ENCODE measurements around the gene ANKRD52. TPM values are rescaled to one million over a fixed set of nuclear protein-coding genes. Genes with fewer than 3 reads are reported as not detected.

Gene ANKRD52
- total RNA-seq, 1 experiment from 2014 or later = 56.6 TPM

DNA sequence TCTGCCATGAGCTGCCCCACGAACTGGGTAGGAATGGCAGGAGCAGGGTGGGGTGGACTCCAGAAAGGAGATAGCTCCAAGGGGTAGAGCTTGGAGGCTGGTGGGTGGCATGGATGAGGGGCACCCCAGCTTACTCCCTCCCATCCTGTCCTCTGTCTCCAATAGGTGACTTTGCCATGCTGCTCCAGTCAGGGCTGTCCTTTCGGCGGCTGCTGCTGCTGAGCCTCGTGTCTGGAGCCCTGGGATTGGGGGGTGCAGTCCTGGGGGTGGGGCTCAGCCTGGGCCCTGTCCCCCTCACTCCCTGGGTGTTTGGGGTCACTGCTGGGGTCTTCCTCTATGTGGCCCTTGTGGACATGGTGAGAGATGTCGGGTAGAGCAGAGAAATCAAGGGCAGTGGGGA is 21.2 kb downstream of the ANKRD52 start:
- no peaks in the 10 kb centered on the region for H3K9me3 ChIP-seq (ENCODE audit: control insufficient read depth in 1 of 2, insufficient read depth in 1 of 2, low read depth in 1 of 2, low read length in 2 of 2)
- H3K27me3 ChIP-seq (ENCODE audit: insufficient read depth, low read length) = no peaks in the 10 kb centered on the region
- no peaks in the 10 kb centered on the region for H3K9me2 ChIP-seq (ENCODE audit: insufficient read depth)
- H3K4me3 ChIP-seq (replicated peaks in 1 of 2; ENCODE audit: low read depth in 1 of 2, low read length in 2 of 2) = no peak overlapping the region
- no peaks in the 10 kb centered on the region for H4K20me1 ChIP-seq (ENCODE audit: insufficient read depth)
- ATAC-seq = no peak
- no peak for TF ChIP-seq YY1 (IDR thresholded peaks at IDR 0.05; ENCODE audit: extremely low read depth, insufficient replicate concordance, low read depth, low read length)
- TF ChIP-seq, protein P1, sequence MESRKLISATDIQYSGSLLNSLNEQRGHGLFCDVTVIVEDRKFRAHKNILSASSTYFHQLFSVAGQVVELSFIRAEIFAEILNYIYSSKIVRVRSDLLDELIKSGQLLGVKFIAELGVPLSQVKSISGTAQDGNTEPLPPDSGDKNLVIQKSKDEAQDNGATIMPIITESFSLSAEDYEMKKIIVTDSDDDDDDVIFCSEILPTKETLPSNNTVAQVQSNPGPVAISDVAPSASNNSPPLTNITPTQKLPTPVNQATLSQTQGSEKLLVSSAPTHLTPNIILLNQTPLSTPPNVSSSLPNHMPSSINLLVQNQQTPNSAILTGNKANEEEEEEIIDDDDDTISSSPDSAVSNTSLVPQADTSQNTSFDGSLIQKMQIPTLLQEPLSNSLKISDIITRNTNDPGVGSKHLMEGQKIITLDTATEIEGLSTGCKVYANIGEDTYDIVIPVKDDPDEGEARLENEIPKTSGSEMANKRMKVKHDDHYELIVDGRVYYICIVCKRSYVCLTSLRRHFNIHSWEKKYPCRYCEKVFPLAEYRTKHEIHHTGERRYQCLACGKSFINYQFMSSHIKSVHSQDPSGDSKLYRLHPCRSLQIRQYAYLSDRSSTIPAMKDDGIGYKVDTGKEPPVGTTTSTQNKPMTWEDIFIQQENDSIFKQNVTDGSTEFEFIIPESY (IDR thresholded peaks at IDR 0.05; ENCODE audit: extremely low read depth, insufficient replicate concordance, low read length) = no peak
- TF ChIP-seq, protein P2, sequence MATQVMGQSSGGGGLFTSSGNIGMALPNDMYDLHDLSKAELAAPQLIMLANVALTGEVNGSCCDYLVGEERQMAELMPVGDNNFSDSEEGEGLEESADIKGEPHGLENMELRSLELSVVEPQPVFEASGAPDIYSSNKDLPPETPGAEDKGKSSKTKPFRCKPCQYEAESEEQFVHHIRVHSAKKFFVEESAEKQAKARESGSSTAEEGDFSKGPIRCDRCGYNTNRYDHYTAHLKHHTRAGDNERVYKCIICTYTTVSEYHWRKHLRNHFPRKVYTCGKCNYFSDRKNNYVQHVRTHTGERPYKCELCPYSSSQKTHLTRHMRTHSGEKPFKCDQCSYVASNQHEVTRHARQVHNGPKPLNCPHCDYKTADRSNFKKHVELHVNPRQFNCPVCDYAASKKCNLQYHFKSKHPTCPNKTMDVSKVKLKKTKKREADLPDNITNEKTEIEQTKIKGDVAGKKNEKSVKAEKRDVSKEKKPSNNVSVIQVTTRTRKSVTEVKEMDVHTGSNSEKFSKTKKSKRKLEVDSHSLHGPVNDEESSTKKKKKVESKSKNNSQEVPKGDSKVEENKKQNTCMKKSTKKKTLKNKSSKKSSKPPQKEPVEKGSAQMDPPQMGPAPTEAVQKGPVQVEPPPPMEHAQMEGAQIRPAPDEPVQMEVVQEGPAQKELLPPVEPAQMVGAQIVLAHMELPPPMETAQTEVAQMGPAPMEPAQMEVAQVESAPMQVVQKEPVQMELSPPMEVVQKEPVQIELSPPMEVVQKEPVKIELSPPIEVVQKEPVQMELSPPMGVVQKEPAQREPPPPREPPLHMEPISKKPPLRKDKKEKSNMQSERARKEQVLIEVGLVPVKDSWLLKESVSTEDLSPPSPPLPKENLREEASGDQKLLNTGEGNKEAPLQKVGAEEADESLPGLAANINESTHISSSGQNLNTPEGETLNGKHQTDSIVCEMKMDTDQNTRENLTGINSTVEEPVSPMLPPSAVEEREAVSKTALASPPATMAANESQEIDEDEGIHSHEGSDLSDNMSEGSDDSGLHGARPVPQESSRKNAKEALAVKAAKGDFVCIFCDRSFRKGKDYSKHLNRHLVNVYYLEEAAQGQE (IDR thresholded peaks at IDR 0.05; ENCODE audit: low read depth) = no peak
- no peak for TF ChIP-seq JUND (IDR thresholded peaks at IDR 0.05)
- TF ChIP-seq SP1 (IDR thresholded peaks at IDR 0.05; ENCODE audit: low read depth) = no peak
- no peak for TF ChIP-seq POLR2AphosphoS5 (IDR thresholded peaks at IDR 0.05; ENCODE audit: low read depth, low read length)
- TF ChIP-seq FOSL1 (IDR thresholded peaks at IDR 0.05; ENCODE audit: low read depth) = no peak
- intact Hi-C loops (cut with micrococcal nuclease) = no loop called here
- ChIA-PET RAD21 (ENCODE audit: low non-redundant PET in 1 of 2, low total read pairs in 2 of 2, uncharacterized antibody in 2 of 2, unreplicated experiment in 2 of 2) (no interaction called here), POLR2A (no interaction called here), CTCF (no interaction called here)
- BruUV-seq (replicated peaks) = no TSS peak
- no peak overlapping the region for H3K9ac ChIP-seq (ENCODE audit: low read length)
- H3K4me1 ChIP-seq (ENCODE audit: control insufficient read depth in 1 of 2, insufficient read depth in 2 of 2, low read length in 2 of 2) = peaks cover 0 to 6% of the 10 kb centered on the region in 2 experiments; a peak in 1 of 4 replicates
- H3K36me3 ChIP-seq (ENCODE audit: control insufficient read depth in 1 of 2, insufficient read depth in 2 of 2, low read length in 2 of 2) = peaks cover 7 to 9% of the 10 kb centered on the region in 2 experiments; a peak in 3 of 4 replicates
- no peak for DNase-seq (ENCODE audit: low read depth, low spot score)
- H2AFZ ChIP-seq (ENCODE audit: low read depth, low read length, poor library complexity, severe bottlenecking) = no peak overlapping the region
- no peak overlapping the region for H3K27ac ChIP-seq (ENCODE audit: low read depth, low read length)
- no peaks in the 10 kb centered on the region for H3K79me2 ChIP-seq (ENCODE audit: insufficient read depth, low read length)
- H3K4me2 ChIP-seq (ENCODE audit: low read length) = no peak overlapping the region

Measured in HCT116 (cell line).